Measurements from ENCODE around the gene TMIE. TPM values are rescaled to one million over a fixed set of nuclear protein-coding genes. Genes with fewer than 3 reads are reported as not detected.
A peak's percentile ranks its signal among the peaks of the same experiment; 100 is the strongest.

TMIE gene
- total and polyA plus RNA-seq, 2 of the 8 experiments (the other 6 are each of a cell fraction or from before 2014, with no cell fraction given), result 0.45 to 0.67 TPM

GRCh38 chr3:46717447-46718231 lies 16.4 kb downstream of the TMIE start, which contains the start of gene PRSS50:
Gene PRSS50, minus strand, starts transcription at chr3:46717869. Its CDS starts 45 bp downstream, at chr3:46717824.
- H2BK120ac ChIP-seq (replicated peaks; ENCODE audit: low read depth, low read length), result no peak within 1 kb of the TSS
- no peak within 1 kb of the TSS for H3K27ac ChIP-seq (ENCODE audit: low read depth, low read length)
- H3K4me2 ChIP-seq (ENCODE audit: insufficient read depth in 1 of 2, low read depth in 2 of 2, low read length in 2 of 2), result no peak within 1 kb of the TSS
- no peaks in the 10 kb centered on the region; a peak in 1 of 8 replicates for H3K36me3 ChIP-seq (ENCODE audit: control insufficient read depth in 2 of 4, insufficient read depth in 4 of 4, low read length in 3 of 4)
- no peak within 1 kb of the TSS for H3K4me3 ChIP-seq (ENCODE audit: extremely low read depth in 1 of 4, insufficient read depth in 2 of 4, low read depth in 3 of 4, low read length in 4 of 4)
- H2AFZ ChIP-seq (ENCODE audit: low read length), result no peak within 1 kb of the TSS
- 0 out of 2 replicates have a peak within 1 kb of the TSS, but pooled peaks have one; percentile 50 for H2BK12ac ChIP-seq (ENCODE audit: low read depth, low read length)
- no peaks in the 10 kb centered on the region for H3K79me2 ChIP-seq (ENCODE audit: control insufficient read depth in 1 of 2, insufficient read depth in 2 of 2, low read length in 2 of 2)
- H3K79me1 ChIP-seq (ENCODE audit: low read depth, low read length), result no peaks in the 10 kb centered on the region
- DNase-seq (ENCODE audit: low read depth in 1 of 2, low spot score in 2 of 2) (peak in 1 of 2 experiments; percentile 96), FAIRE-seq (no peak)
- no peak within 1 kb of the TSS for H3K56ac ChIP-seq (replicated peaks; ENCODE audit: insufficient read length, low read depth, low read length)
- no peaks in the 10 kb centered on the region; a peak in 1 of 4 replicates for H3K9me3 ChIP-seq (ENCODE audit: insufficient read depth in 2 of 2, low read depth in 1 of 2, low read length in 1 of 2)
- H2BK15ac ChIP-seq (ENCODE audit: low read length), result no peak within 1 kb of the TSS
- H3K23me2 ChIP-seq (ENCODE audit: low read depth, low read length), result no peaks in the 10 kb centered on the region
- H3K27me3 ChIP-seq (replicated peaks in 1 of 4; ENCODE audit: control insufficient read depth in 3 of 4, extremely low read depth in 1 of 4, insufficient read depth in 3 of 4, low read length in 3 of 4), result no peaks in the 10 kb centered on the region; a peak in 2 of 7 replicates
- no peak within 1 kb of the TSS for H2AK5ac ChIP-seq (ENCODE audit: low read depth, low read length)
- H3K14ac ChIP-seq (ENCODE audit: insufficient read length), result no peak within 1 kb of the TSS
- H4K5ac ChIP-seq (ENCODE audit: insufficient read length, low read depth, low read length), result no peak within 1 kb of the TSS
- 87% methylated on average over 51 of the region's 61 CpGs; no CpG with 5 or more reads in 1 of the 2 experiments for WGBS, 2 experiments (ENCODE audit: extremely low coverage in 1 of 2, insufficient coverage in 1 of 2, insufficient read length in 1 of 2, insufficient replicate concordance in 2 of 2, low coverage in 1 of 2, low lambda C conversion rate in 2 of 2, missing lambda C conversion rate in 1 of 2)
- H3K18ac ChIP-seq (ENCODE audit: extremely low read depth, low read length), result no peak within 1 kb of the TSS
- no peak within 1 kb of the TSS for H4K91ac ChIP-seq (replicated peaks; ENCODE audit: insufficient read length, low read length)
- no peak within 1 kb of the TSS for H3K4ac ChIP-seq (replicated peaks; ENCODE audit: insufficient read length, low read depth, low read length)
- no peaks in the 10 kb centered on the region for H4K20me1 ChIP-seq (replicated peaks in 1 of 2; ENCODE audit: control insufficient read depth in 1 of 2, insufficient read depth in 2 of 2, low read length in 2 of 2)
- CTCF ChIA-PET (ENCODE audit: partially characterized antibody), result interaction anchor here (0.7 to 6.4 kb wide), 14 partner anchors 10 to 229 kb away, joined by 3 to 59 read pairs (median 4); no protein-coding TSS in a partner anchor
- H2BK5ac ChIP-seq (ENCODE audit: low read depth, low read length), result no peak within 1 kb of the TSS
- no peaks in the 10 kb centered on the region; a peak in 1 of 7 replicates for H3K4me1 ChIP-seq (replicated peaks in 1 of 4; ENCODE audit: control insufficient read depth in 3 of 4, insufficient read depth in 4 of 4, low read length in 3 of 4)
- H3K23ac ChIP-seq (ENCODE audit: insufficient read length), result no peak within 1 kb of the TSS
- no peak within 1 kb of the TSS; the same call in 1 of the 2 replicates for H4K8ac ChIP-seq (ENCODE audit: extremely low read depth, insufficient read depth, low read length)
- H2BK20ac ChIP-seq (ENCODE audit: low read length), result no peak within 1 kb of the TSS
- no peak within 1 kb of the TSS for H3K9ac ChIP-seq (replicated peaks in 1 of 4; ENCODE audit: extremely low read depth in 1 of 4, low read depth in 3 of 4, low read length in 3 of 4)
- POLR2A ChIA-PET (ENCODE audit: partially characterized antibody), result no interaction called here
- TF ChIP-seq BCL11A (IDR thresholded peaks at IDR 0.05; ENCODE audit: low read depth in 2 of 2, low read length in 2 of 2), result no peak
- 0 out of 4 replicates have a peak, but pooled peaks of 1 of the 2 experiments have one; percentile 42 for TF ChIP-seq HDAC2 (IDR thresholded peaks at IDR 0.05; ENCODE audit: borderline replicate concordance in 1 of 2, low read depth in 2 of 2, low read length in 2 of 2)
- TF ChIP-seq SUZ12 (IDR thresholded peaks at IDR 0.05; ENCODE audit: low read length), result no peak
- 0 out of 2 replicates have a peak, but pooled peaks have one; percentile 40 for TF ChIP-seq TEAD4 (IDR thresholded peaks at IDR 0.05; ENCODE audit: low read depth, low read length)
- TF ChIP-seq SIN3A (conservative IDR thresholded peaks at IDR 0.05 in 1 of 2, IDR thresholded peaks at IDR 0.05 in 1 of 2; ENCODE audit: low read depth in 1 of 2, low read length in 2 of 2), result peak in 1 of 2 experiments; percentile 42; a peak in 1 of 4 replicates
- TF ChIP-seq RAD21 (IDR thresholded peaks at IDR 0.05 in 1 of 2, conservative IDR thresholded peaks at IDR 0.05 in 1 of 2; ENCODE audit: low read depth in 2 of 2, low read length in 2 of 2), result peak; percentile 56 to 69; a peak in 3 of 4 replicates
- no peak for TF ChIP-seq ZNF274 (IDR thresholded peaks at IDR 0.05; ENCODE audit: borderline replicate concordance, extremely low read depth, low read length)
- no peak for TF ChIP-seq JUN (IDR thresholded peaks at IDR 0.05; ENCODE audit: low read depth, low read length)
- TF ChIP-seq CHD1 (IDR thresholded peaks at IDR 0.05; ENCODE audit: low read depth, low read length), result no peak
- TF ChIP-seq SP4 (IDR thresholded peaks at IDR 0.05; ENCODE audit: low read length), result no peak
